GM19025 (cell line): Measurements from ENCODE around the gene RGS3.
"Not testable (repeated sequence)": the region's sequence is repeated elsewhere in the genome, so short reads cannot be mapped to it uniquely, and the experiment has no call there.

ENCODE experiments used
- ATAC-seq: cut with Tn5 transposase; IDR thresholded peaks from one replicate; pipeline ENCODE4 v1.9.1; 2021; ENCODE audit warnings: mild to moderate bottlenecking, low read depth, moderate library complexity; ENCODE audit not compliant: unreplicated experiment

The RGS3 gene

GRCh38 chr9:113463418-113464285, at the start of gene RGS3:
Gene RGS3, plus strand, starts transcription at chr9:113463727. Its CDS starts 76 bp downstream, at chr9:113463803.
- no peak for ATAC-seq

GRCh38 chr9:113416149-113416721, 47.3 kb upstream of the RGS3 start:
- peak; percentile 87 for ATAC-seq

- ATAC-seq: no peak
Measured at GRCh38 chr9:113417370-113417769, 46.2 kb upstream of the RGS3 start.

- no peak for ATAC-seq
Measured at GRCh38 chr9:113421726-113422125, 41.8 kb upstream of the RGS3 start.

DNA sequence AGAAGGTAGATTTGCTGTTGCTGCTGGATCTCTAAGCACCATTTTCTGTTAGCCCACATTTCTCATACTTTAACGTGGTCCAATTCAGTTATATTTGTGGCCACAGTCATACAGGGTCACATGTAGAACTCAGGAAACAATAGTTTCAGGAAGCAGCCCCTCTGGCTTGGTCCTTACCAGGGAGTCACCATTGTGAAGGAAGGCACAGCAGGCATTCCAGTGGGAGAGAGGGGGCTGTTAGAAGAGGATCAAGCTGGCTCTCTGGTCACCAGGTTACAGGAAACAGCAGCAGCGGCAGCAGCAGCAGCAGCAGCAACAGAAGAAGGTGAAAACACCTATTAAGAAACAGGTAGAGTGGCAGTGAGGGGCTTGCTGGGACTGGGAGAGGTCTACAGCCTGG, 38.5 kb upstream of the RGS3 start:
- ATAC-seq: no peak

DNA sequence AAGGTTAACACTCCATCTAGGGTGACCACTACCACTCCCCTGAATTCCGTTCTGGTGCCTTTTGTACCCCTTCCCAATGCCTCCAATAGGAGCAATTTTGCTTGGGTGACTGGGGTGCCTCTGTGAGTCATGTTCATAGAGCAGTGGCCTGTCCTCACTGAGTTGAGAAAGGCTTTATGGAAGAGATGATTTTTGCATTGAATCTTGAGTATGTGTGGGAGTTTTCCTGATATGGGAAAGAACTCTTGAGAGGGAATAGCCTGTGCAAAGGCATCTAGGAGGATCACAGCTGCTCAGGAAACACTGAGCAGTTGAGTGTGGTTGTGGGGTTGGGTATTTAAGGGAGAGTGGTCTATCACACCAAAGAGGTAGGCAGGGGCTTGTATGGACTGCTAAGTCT, 36.8 kb upstream of the RGS3 start:
- no peak for ATAC-seq

- ATAC-seq: no peak
Measured at GRCh38 chr9:113427629-113428028, 35.9 kb upstream of the RGS3 start.

GRCh38 chr9:113428062-113428615, 35.4 kb upstream of the RGS3 start:
- ATAC-seq: no peak

DNA sequence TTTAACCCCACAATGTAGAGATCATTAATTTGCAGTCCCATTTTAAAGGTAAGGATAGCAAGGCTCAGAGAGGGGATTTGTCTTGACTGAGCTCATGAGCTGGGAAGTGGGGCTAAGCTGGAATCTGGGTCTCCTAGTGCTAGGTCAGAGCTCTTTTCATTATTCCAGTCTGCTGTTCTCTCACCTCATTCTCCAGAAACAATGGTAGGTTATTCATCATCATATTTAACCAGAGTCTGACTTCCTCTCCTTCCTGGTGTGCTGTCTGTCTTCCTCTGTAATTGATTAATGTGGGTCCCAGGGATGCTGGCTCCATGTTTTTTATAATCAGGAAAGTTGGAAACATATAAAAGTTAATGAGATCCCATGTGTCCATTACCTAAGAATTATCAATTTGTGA, 32.3 kb upstream of the RGS3 start:
- ATAC-seq: no peak

DNA sequence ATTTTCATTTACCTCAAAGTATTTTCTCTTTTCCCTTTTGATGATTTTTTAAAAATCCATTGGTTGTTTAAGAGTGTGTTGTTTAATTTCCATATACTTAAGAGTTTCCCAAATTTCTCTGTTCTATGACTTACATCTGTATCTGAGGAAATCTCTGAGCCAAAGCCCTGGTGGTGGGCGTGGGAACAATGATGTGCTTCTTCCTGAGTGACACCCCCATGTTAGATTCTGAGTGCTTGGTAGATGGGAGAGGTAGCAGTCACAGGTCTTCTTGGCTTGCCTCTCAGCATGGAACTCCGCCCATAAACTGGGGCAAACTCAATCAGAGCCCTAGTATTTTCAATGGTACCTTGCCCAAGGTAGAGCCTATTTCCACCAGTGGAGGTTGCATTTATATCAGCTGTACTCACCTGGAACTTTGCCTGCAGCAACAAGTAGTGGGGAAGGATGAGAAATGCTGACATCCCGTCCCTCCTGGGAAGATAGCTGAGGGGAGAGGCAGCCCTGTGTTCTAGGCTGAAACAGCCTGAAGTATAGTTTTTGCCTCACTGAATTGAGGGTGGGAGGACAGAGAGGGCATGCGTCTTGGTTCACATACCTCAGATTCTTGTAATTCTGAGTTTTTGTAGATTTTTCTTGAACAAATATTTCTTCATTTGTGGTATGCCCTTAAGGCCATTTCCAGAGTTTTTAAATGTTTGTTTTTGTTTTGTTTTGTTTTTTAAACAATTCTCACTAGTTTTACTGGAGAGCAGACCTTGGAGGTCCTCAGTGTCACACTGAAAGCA, 26.6 kb upstream of the RGS3 start:
- no peak for ATAC-seq

DNA sequence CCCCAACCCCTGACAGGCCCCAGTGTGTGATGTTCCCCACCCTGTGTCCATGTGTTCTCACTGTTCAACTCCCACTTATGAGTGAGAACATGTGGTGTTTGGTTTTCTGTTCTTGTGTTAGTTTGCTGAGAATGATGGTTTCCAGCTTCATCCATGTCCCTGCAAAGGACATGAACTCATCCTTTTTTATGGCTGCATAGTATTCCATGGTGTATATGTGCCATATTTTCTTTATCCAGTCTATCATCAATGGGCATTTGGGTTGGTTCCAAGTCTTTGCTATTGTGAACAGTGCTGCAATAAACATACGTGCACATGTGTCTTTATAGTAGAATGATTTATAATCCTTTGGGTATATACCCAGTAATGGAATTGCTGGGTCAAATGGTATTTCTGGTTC, 25.8 kb upstream of the RGS3 start:
- not testable (repeated sequence) for ATAC-seq

- ATAC-seq: no peak
Measured at GRCh38 chr9:113444736-113445135, 18.8 kb upstream of the RGS3 start.

DNA sequence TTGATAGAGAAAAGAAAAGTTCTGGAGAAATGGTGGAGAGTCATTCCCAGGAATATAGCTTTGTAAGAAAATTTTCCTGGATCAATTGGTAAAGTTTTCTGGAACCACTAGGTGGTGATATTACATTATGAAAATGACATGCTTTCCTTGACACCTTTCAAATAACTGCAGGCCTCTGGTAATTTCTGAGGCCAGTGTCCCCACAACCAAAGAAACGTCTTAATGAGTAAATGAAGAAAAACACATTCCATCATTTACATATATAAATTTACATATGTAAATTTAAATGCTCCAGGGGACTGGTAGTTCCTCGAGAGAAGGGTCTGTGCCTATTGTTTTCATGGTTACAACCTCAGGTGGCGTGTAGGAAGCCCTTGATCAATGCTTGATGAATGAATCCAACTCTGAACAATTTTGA, 17.2 kb upstream of the RGS3 start:
- no peak for ATAC-seq

DNA sequence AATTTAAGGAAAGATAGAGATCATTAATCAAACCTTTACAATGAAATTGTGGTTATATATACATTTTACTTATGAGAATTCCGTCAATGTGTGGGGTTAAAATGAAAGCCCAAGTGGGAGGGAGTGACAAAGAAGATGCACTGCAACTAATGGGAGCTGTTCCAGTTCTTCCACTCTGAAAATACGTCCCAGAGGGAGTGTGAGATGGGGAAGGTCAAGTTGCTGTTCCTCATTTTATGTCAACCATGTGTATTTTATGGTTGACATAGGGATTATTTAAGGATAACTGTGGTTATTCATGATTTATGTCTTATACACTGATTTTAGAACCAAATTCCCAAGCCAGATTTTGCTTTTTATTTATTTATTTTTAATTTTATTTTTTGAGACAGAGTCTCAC, 14.2 kb upstream of the RGS3 start:
- ATAC-seq: no peak

DNA sequence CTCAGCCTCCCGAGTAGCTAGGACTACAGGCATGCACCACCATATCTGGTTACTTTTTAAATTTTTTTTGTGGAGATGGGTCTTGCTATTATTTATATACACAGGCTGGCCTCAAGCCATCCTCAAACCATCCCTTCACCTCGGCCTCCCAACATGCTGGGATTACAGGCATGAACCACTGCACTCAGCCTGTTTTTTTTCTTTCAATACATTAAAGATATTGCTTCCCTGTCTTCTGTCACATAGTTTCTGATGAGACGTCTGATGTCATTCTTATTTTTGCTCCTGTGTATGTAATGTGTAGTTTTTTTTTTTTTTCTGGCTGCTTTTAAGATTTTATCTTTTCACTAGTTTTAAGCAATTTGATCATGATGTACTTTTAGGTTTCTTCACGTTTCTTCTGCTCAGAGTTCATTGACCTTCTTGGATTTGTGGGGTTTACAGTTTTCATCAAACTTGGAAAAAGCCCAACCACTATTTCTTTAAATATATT, 11.4 kb upstream of the RGS3 start:
- no peak for ATAC-seq

DNA sequence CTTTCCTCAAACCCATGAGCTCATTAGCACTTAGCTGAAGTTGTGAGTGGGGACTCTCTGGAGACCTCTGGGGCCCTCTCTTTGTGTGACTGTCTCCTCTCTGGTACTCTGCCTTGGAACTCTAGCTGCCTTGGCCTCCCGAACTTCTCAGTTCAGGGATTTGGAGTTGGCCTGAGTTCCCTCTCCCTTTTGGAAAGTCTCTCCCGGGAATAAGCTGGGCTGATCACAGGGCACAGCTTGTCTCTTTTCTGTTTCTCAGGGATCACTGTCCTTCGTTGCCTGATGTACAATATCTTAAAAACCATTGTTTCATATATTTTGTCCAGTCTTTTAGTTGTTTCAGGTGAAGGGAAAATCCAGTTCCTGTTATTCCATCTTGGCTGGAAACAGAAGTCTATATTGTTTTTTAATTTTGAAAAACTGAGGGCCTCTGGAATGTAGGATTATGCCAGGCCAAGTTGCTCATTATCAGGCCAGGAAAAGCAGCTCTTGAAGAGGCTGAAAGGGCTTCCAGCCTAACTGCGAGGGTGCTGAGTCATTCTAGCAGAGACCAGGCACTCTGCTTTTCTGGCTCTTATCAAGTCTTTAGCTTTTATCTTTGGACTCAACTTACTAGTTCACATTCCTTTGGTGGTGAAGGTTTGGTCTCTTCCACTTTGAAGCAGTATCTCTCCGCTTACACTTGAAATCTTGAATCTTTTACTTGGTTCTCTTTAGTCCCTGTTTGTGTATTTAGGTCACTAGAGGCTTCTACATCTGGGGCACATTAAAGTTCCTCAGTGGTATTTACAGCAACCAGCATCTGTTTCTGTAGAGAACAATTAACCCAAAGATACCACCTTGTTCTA, 8.4 kb upstream of the RGS3 start:
- ATAC-seq: no peak

DNA sequence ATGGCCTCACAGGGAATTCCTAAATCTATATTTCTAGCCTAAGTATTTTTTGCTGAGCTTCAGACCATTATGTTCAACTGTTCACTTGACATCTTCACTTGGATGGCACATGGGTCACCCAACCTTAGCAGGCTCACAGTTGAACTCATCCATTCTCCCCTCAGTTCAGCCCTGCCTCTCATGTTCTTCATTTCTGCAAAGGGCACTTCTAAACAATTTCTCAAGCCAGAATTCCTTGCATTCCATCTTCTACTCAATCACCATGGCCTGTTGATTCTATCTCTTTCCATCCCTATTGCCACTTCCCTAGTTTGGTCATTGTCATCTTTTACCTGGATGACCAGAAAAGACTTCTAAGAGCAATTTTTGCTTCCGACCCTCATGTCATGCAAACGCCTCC, 7.3 kb upstream of the RGS3 start:
- ATAC-seq: no peak

DNA sequence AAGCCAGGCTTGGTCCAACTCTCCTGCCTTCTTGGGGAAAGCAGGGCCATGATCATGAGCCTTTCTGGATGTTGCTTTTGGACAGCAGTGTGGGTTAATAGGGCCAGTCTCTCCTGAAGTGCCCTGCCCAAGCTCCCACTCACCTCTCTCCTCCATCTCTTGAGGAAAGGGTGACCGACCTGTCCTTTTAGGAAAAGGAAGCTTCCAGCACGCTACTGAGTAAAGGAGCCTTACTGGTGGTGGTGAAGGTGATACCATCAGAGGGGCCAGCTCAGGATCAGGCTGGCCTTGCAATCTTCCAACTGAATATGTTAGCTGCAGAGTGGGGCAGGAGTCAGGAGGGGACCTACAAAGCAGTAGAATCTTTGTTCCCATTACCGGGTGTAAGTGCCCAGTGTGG, 2.2 kb upstream of the RGS3 start:
- no peak for ATAC-seq

- ATAC-seq: no peak
Measured at GRCh38 chr9:113461943-113462342, 1.6 kb upstream of the RGS3 start.

DNA sequence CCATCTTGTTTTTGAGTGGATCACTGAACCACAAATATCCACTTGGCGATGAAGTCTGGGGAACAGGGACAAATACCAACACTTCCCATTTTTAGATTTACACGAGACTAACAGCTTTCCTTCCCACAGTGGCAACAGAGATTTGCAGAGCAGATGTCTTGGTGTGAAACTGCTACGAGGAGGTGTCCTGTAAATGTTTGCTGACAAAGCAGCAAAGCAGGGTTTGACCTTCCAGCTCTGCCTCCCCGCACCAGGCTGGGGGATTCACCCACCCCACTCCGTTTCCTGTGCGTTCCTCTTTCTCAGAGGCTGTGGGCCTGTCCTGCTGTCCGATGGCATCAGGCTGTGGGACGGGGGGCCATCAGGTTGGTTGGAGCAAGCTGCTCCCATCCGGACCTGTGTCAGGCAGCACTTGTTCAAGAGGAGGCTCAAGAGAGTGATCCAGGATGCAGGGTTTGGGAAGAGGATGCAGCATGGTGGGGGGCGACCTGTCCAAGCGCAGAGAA, 693 bp upstream of the RGS3 start:
- no peak for ATAC-seq
